ENCODE results near the gene RBM23. TPM values are rescaled to one million over a fixed set of nuclear protein-coding genes. Genes with fewer than 3 reads are reported as not detected.

RBM23 gene
- total and polyA plus RNA-seq, 2 of the 8 experiments (the other 6 are each of a cell fraction or from before 2014, with no cell fraction given) = 41.2 to 43.3 TPM

GRCh38 chr14:22848351-22849164, 70.4 kb downstream of the RBM23 start:
- H3K4me1 ChIP-seq (replicated peaks in 1 of 4; ENCODE audit: control insufficient read depth in 3 of 4, insufficient read depth in 4 of 4, low read length in 3 of 4) = peaks cover 4 to 22% (median 11%) of the 10 kb centered on the region in 4 experiments
- no peaks in the 10 kb centered on the region for H3K79me2 ChIP-seq (ENCODE audit: control insufficient read depth in 1 of 2, insufficient read depth in 2 of 2, low read length in 2 of 2)
- peaks cover 4 to 22% (median 15%) of the 10 kb centered on the region in 4 experiments; a peak in 7 of 8 replicates for H3K36me3 ChIP-seq (ENCODE audit: control insufficient read depth in 2 of 4, insufficient read depth in 4 of 4, low read length in 3 of 4)
- no peak overlapping the region for H3K14ac ChIP-seq (ENCODE audit: insufficient read length)
- H4K5ac ChIP-seq (ENCODE audit: insufficient read length, low read depth, low read length) = no peak overlapping the region
- peak overlapping the region; percentile 77; the same call in 1 of the 2 replicates for H2BK12ac ChIP-seq (ENCODE audit: low read depth, low read length)
- peak overlapping the region; percentile 80; the same call in 1 of the 2 replicates for H2BK20ac ChIP-seq (ENCODE audit: low read length)
- H3K27me3 ChIP-seq (replicated peaks in 1 of 4; ENCODE audit: control insufficient read depth in 3 of 4, extremely low read depth in 1 of 4, insufficient read depth in 3 of 4, low read length in 3 of 4) = no peaks in the 10 kb centered on the region
- 0 out of 4 replicates have a peak overlapping the region, but pooled peaks of 1 of the 2 experiments have one; percentile 15 for H3K4me2 ChIP-seq (ENCODE audit: insufficient read depth in 1 of 2, low read depth in 2 of 2, low read length in 2 of 2)
- peaks cover 0 to 2% of the 10 kb centered on the region in 2 experiments for H4K20me1 ChIP-seq (replicated peaks in 1 of 2; ENCODE audit: control insufficient read depth in 1 of 2, insufficient read depth in 2 of 2, low read length in 2 of 2)
- no peak overlapping the region for H3K4ac ChIP-seq (replicated peaks; ENCODE audit: insufficient read length, low read depth, low read length)
- no peak overlapping the region for H2BK120ac ChIP-seq (replicated peaks; ENCODE audit: low read depth, low read length)
- no peaks in the 10 kb centered on the region for H3K9me3 ChIP-seq (ENCODE audit: insufficient read depth in 2 of 2, low read depth in 1 of 2, low read length in 1 of 2)
- peak overlapping the region; percentile 72; the same call in 1 of the 2 replicates for H2AK5ac ChIP-seq (ENCODE audit: low read depth, low read length)
- no peak overlapping the region for H2AFZ ChIP-seq (ENCODE audit: low read length)
- H3K79me1 ChIP-seq (ENCODE audit: low read depth, low read length) = no peaks in the 10 kb centered on the region
- H3K56ac ChIP-seq (replicated peaks; ENCODE audit: insufficient read length, low read depth, low read length) = no peak overlapping the region
- no peak overlapping the region for H3K23ac ChIP-seq (ENCODE audit: insufficient read length)
- H4K91ac ChIP-seq (replicated peaks; ENCODE audit: insufficient read length, low read length) = peak overlapping the region; percentile 8
- CTCF ChIA-PET (ENCODE audit: partially characterized antibody) = interaction anchor here (0.8 to 56.0 kb wide), 11 partner anchors 13 to 278 kb away, joined by 3 to 1562 read pairs (median 4); partner anchors contain the start of genes MMP14, MRPL52 and SLC7A7
- H2BK15ac ChIP-seq (ENCODE audit: low read length) = peak overlapping the region; percentile 97; the same call in 1 of the 2 replicates
- H3K23me2 ChIP-seq (ENCODE audit: low read depth, low read length) = peaks cover 2% of the 10 kb centered on the region; the same call in 1 of the 2 replicates
- H3K18ac ChIP-seq (ENCODE audit: extremely low read depth, low read length) = no peak overlapping the region
- 59% methylated on average over 11 of the region's 12 CpGs; no CpG with 5 or more reads in 1 of the 2 experiments for WGBS, 2 experiments (ENCODE audit: extremely low coverage in 1 of 2, insufficient coverage in 1 of 2, insufficient read length in 1 of 2, insufficient replicate concordance in 2 of 2, low coverage in 1 of 2, low lambda C conversion rate in 2 of 2, missing lambda C conversion rate in 1 of 2)
- no peak overlapping the region for H3K9ac ChIP-seq (replicated peaks in 1 of 4; ENCODE audit: extremely low read depth in 1 of 4, low read depth in 3 of 4, low read length in 3 of 4)
- FAIRE-seq (no peak), DNase-seq (ENCODE audit: low read depth in 1 of 2, low spot score in 2 of 2) (peak in 1 of 2 experiments; percentile 58)
- no peak overlapping the region for H3K4me3 ChIP-seq (ENCODE audit: extremely low read depth in 1 of 4, insufficient read depth in 2 of 4, low read depth in 3 of 4, low read length in 4 of 4)
- H2BK5ac ChIP-seq (ENCODE audit: low read depth, low read length) = peak overlapping the region; percentile 86
- no peak overlapping the region for H4K8ac ChIP-seq (ENCODE audit: extremely low read depth, insufficient read depth, low read length)
- POLR2A ChIA-PET (ENCODE audit: partially characterized antibody) = interaction anchor here (0.9 to 13.9 kb wide), 4 partner anchors 15 to 171 kb away, joined by 3 to 203 read pairs (median 44); partner anchors contain the start of genes MMP14 and MRPL52
- peak overlapping the region; percentile 8; the same call in 1 of the 2 replicates for H3K27ac ChIP-seq (ENCODE audit: low read depth, low read length)
- TF ChIP-seq SP2 (IDR thresholded peaks at IDR 0.05; ENCODE audit: low read length) (no peak), MAFK (IDR thresholded peaks at IDR 0.05; ENCODE audit: low read depth, low read length) (peak; percentile 70; the same call in 1 of the 2 replicates), CHD2 (IDR thresholded peaks at IDR 0.05; ENCODE audit: low read length) (no peak), RXRA (IDR thresholded peaks at IDR 0.05; ENCODE audit: insufficient read depth, low read depth, low read length) (no peak), NRF1 (IDR thresholded peaks at IDR 0.05; ENCODE audit: low read depth, low read length) (no peak), E2F6 (IDR thresholded peaks at IDR 0.05) (no peak), HDAC6 (IDR thresholded peaks at IDR 0.05; ENCODE audit: low read depth, low read length) (no peak)
